Smooth muscle cell (in vitro differentiated cells): ENCODE results near the gene NRAS. TPM values are rescaled to one million over a fixed set of nuclear protein-coding genes. Genes with fewer than 3 reads are reported as not detected.

Experiments
- DNase-seq: peaks from one replicate; lab custom pipeline; 2025; ENCODE audit not compliant: unreplicated experiment; lab: John Stamatoyannopoulos, UW
- H2AFZ ChIP-seq: fragments of 200-600 bp; sonication (generic); 2 replicates; pipeline ENCODE4 v1.6.0; 2016; ENCODE audit warnings: antibody characterized with exemption, low read depth, mild to moderate bottlenecking
- H3F3A ChIP-seq: fragments of 200-600 bp; sonication (generic); 2 replicates; pipeline ENCODE4 v1.6.0; 2017; ENCODE audit warnings: antibody characterized with exemption, low read depth
- H3K27ac ChIP-seq: fragments of 200-600 bp; sonication (generic); 2 replicates; pipeline ENCODE4 v1.5.1; 2016; ENCODE audit warnings: low read depth, mild to moderate bottlenecking
- H3K27me3 ChIP-seq: fragments of 200-600 bp; sonication (generic); 2 replicates; pipeline ENCODE4 v1.6.1; 2016; ENCODE audit warnings: low read depth, mild to moderate bottlenecking
- H3K36me3 ChIP-seq: fragments of 200-600 bp; sonication (generic); 2 replicates; pipeline ENCODE4 v1.5.1; 2016; ENCODE audit warnings: low read depth
- H3K4me1 ChIP-seq: fragments of 200-600 bp; sonication (generic); 2 replicates; pipeline ENCODE4 v1.5.1; 2016; ENCODE audit warnings: low read depth
- H3K4me2 ChIP-seq: fragments of 200-600 bp; sonication (generic); 2 replicates; pipeline ENCODE4 v1.6.0; 2016; ENCODE audit warnings: mild to moderate bottlenecking
- H3K4me3 ChIP-seq: fragments of 200-600 bp; sonication (generic); 2 replicates; pipeline ENCODE4 v1.5.1; 2016; ENCODE audit warnings: mild to moderate bottlenecking
- H3K79me2 ChIP-seq: fragments of 200-600 bp; sonication (generic); 2 replicates; pipeline ENCODE4 v1.6.0; 2016; ENCODE audit warnings: low read depth, mild to moderate bottlenecking
- H3K9ac ChIP-seq: fragments of 200-600 bp; sonication (generic); 2 replicates; pipeline ENCODE4 v1.6.0; 2016; ENCODE audit warnings: low read depth
- H3K9me3 ChIP-seq: fragments of 200-600 bp; sonication (generic); replicated peaks from 2 replicates; pipeline ENCODE4 v1.5.1; 2016; ENCODE audit warnings: low read depth
- H4K20me1 ChIP-seq: fragments of 200-600 bp; sonication (generic); 2 replicates; pipeline ENCODE4 v1.6.0; 2016; ENCODE audit warnings: low read depth
- WGBS: methylation state at CpG from one replicate; pipeline ENCODE4 v1.1.7; 2016; ENCODE audit warnings: low lambda C conversion rate; 5-methylcytosine and 5-hydroxymethylcytosine counted together
- polyA plus RNA-seq: library from polyadenylated mRNA; unstranded; fragments of >200 nt; fragmentation: Nextera tagmentation; extraction: Ambion mirVana; gene quantifications from 2 replicates; pipeline ENCODE4 v1.2.1, GENCODE V29; 2016
- total RNA-seq: library from RNA; depleted of rRNA; stranded (reverse); fragments of >200 nt; gene quantifications from 2 replicates; pipeline ENCODE4 v1.2.3, GENCODE V29; 2014
- TF ChIP-seq, protein P1 (sequence below): fragments of 200-600 bp; sonication (generic); IDR thresholded peaks from 2 replicates; pipeline ENCODE4 v1.5.1; 2017; ENCODE audit warnings: borderline replicate concordance, mild to moderate bottlenecking, antibody characterized with exemption; ENCODE audit not compliant: insufficient read depth, poor library complexity, severe bottlenecking

Gene NRAS
- total RNA-seq (84.7 and 105 TPM in 2 replicates), polyA plus RNA-seq (31.4 and 37.0 TPM in 2 replicates)

- Histone ChIP-seq H3K4me2 (peak within 1 kb of the TSS; percentile 96), H3K9ac (peak within 1 kb of the TSS; percentile 100), H3K27me3 (no peaks in the 10 kb centered on the region), H3K27ac (peak within 1 kb of the TSS; percentile 99), H3K4me1 (peaks cover 17% of the 10 kb centered on the region), H3K79me2 (peaks cover 44% of the 10 kb centered on the region), H3K4me3 (peak within 1 kb of the TSS; percentile 83), H3K36me3 (peaks cover 22% of the 10 kb centered on the region), H2AFZ (no peak within 1 kb of the TSS), H3K9me3 (no peaks in the 10 kb centered on the region), H3F3A (peaks cover 41% of the 10 kb centered on the region), H4K20me1 (peaks cover 13% of the 10 kb centered on the region)
- peak; percentile 59 for DNase-seq
- under 1% methylated on average over 38 of the region's 38 CpGs for WGBS
- TF ChIP-seq, protein P1, sequence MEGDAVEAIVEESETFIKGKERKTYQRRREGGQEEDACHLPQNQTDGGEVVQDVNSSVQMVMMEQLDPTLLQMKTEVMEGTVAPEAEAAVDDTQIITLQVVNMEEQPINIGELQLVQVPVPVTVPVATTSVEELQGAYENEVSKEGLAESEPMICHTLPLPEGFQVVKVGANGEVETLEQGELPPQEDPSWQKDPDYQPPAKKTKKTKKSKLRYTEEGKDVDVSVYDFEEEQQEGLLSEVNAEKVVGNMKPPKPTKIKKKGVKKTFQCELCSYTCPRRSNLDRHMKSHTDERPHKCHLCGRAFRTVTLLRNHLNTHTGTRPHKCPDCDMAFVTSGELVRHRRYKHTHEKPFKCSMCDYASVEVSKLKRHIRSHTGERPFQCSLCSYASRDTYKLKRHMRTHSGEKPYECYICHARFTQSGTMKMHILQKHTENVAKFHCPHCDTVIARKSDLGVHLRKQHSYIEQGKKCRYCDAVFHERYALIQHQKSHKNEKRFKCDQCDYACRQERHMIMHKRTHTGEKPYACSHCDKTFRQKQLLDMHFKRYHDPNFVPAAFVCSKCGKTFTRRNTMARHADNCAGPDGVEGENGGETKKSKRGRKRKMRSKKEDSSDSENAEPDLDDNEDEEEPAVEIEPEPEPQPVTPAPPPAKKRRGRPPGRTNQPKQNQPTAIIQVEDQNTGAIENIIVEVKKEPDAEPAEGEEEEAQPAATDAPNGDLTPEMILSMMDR, result no peak
These were observed at the start of gene NRAS for GRCh38 chr1:114716304-114717170. NRAS (minus strand) TSS chr1:114716771; CDS start chr1:114716160, 611 bp downstream.

- H3K36me3 ChIP-seq, result no peaks in the 10 kb centered on the region
These were observed 48.1 kb upstream of the NRAS start for GRCh38 chr1:114764689-114765088.

GRCh38 chr1:114758256-114758832 lies 41.8 kb upstream of the NRAS start:
- Histone ChIP-seq H2AFZ (peak overlapping the region; percentile 91), H3F3A (peaks cover 3% of the 10 kb centered on the region), H3K79me2 (peaks cover 39% of the 10 kb centered on the region), H4K20me1 (peaks cover 39% of the 10 kb centered on the region), H3K27me3 (no peaks in the 10 kb centered on the region), H3K4me2 (peak overlapping the region; percentile 95), H3K4me3 (peak overlapping the region; percentile 83), H3K9me3 (no peaks in the 10 kb centered on the region), H3K36me3 (no peaks in the 10 kb centered on the region), H3K4me1 (peaks cover 30% of the 10 kb centered on the region), H3K27ac (peak overlapping the region; percentile 99), H3K9ac (peak overlapping the region; percentile 100)
- 36% methylated on average over 6 of the region's 6 CpGs for WGBS
- DNase-seq, result no peak
- TF ChIP-seq, protein P1, result no peak

More at GRCh38 chr1:114764689-114765088, 48.1 kb upstream of the NRAS start:
- H3F3A ChIP-seq, result no peaks in the 10 kb centered on the region
- no peak overlapping the region for H3K4me2 ChIP-seq
- H3K4me3 ChIP-seq, result no peak overlapping the region
- H2AFZ ChIP-seq, result no peak overlapping the region
- no peaks in the 10 kb centered on the region for H3K9me3 ChIP-seq
- 83% methylated on average over 4 of the region's 4 CpGs for WGBS
- TF ChIP-seq, protein P1, result no peak
- H4K20me1 ChIP-seq, result no peaks in the 10 kb centered on the region
- no peak overlapping the region for H3K27ac ChIP-seq
- no peaks in the 10 kb centered on the region for H3K27me3 ChIP-seq
- H3K4me1 ChIP-seq, result no peaks in the 10 kb centered on the region
- no peak overlapping the region for H3K9ac ChIP-seq
- DNase-seq, result no peak
- no peaks in the 10 kb centered on the region for H3K79me2 ChIP-seq
